GM12878 (cell line): ENCODE measurements around the gene NF1. TPM values are rescaled to one million over a fixed set of nuclear protein-coding genes. Genes with fewer than 3 reads are reported as not detected.

ENCODE experiments used
- MEF2A ChIP-seq: IDR thresholded peaks from 2 replicates; pipeline ENCODE4 v1.6.1; 2011; ENCODE audit warnings: low read depth, mild to moderate bottlenecking, low read length, moderate library complexity; ENCODE audit not compliant: insufficient read depth
- RUNX3 ChIP-seq: IDR thresholded peaks from 2 replicates; pipeline ENCODE4 v1.6.1; 2012; ENCODE audit warnings: low read length, inconsistent platforms
- WRNIP1 ChIP-seq: IDR thresholded peaks from 2 replicates; pipeline ENCODE4 v1.6.1; 2011; ENCODE audit warnings: low read depth, low read length, improper control_type of control experiment, borderline replicate concordance
- polyA plus RNA-seq, 11 experiments: library from polyadenylated mRNA; depleted of rRNA in 4 of 11; unstranded in 6 of 11; stranded (reverse) in 5 of 11; fragments of >200 nt; fragmentation: Nextera tagmentation in 4 of 11; fragmentation: Illumina TruSeq in 1 of 11; extraction: Ambion mirVana in 4 of 11; extraction: Trizol in 1 of 11; gene quantifications; 1 replicate in 1 of 11; 2 replicates in 10 of 11; pipeline versions ENCODE4 v1.2.1 to v1.2.3, GENCODE V29; 2011 to 2016; ENCODE audit warnings: inconsistent platforms in 2 of 11, missing spikeins in 2 of 11, low read depth in 1 of 11
- total RNA-seq, 4 experiments: library from RNA; depleted of rRNA in 3 of 4; stranded (reverse); fragments of >200 nt in 3 of 4; fragmentation: Illumina TruSeq in 1 of 4; extraction: Trizol in 1 of 4; gene quantifications; 2 replicates each; pipeline versions ENCODE4 v1.2.1 to v1.2.3, GENCODE V29; 2013 to 2021
- TF ChIP-seq, protein P1 (sequence below): fragments of 450-650 bp; IDR thresholded peaks from 2 replicates; pipeline ENCODE4 v1.6.1; 2018; ENCODE audit warnings: mild to moderate bottlenecking, low read depth, moderate library complexity; ENCODE audit not compliant: partially characterized antibody
- TF ChIP-seq, protein P2 (sequence below): fragments of 450-650 bp; conservative IDR thresholded peaks from 2 replicates; pipeline ENCODE4 v1.6.1; 2017; ENCODE audit warnings: mild to moderate bottlenecking, moderate library complexity
- TF ChIP-seq, protein P3 (sequence below): fragments of 450-650 bp; formaldehyde crosslinking; IDR thresholded peaks from 2 replicates; pipeline ENCODE4 v1.4.0; 2022; ENCODE audit warnings: mild to moderate bottlenecking, moderate library complexity

The NF1 gene
- total and polyA plus RNA-seq, 10 of the 15 experiments (the other 5 are each of a cell fraction or from before 2014, with no cell fraction given), result 2.5 to 31.8 (median 16.6) TPM

DNA sequence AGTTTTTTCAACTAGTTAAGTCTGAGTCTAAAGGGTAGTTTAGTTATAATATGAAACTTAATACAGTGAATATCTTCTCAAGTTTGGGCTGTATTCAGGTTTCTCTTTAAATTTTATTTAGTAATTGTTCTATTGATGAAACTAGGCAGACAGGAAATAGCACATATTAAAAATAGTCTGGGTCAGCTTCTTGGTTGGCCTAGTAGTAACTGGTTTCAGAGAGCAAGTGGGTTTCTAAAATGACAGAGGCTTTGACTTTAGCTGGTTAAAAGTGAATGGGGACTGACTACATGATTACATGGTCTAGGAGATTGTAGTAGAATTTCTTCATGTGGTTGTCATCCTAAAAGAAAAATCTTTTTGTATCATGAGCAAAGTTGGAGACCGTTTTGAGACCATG lies 155.5 kb downstream of the NF1 start (continued):
- TF ChIP-seq, protein P1, sequence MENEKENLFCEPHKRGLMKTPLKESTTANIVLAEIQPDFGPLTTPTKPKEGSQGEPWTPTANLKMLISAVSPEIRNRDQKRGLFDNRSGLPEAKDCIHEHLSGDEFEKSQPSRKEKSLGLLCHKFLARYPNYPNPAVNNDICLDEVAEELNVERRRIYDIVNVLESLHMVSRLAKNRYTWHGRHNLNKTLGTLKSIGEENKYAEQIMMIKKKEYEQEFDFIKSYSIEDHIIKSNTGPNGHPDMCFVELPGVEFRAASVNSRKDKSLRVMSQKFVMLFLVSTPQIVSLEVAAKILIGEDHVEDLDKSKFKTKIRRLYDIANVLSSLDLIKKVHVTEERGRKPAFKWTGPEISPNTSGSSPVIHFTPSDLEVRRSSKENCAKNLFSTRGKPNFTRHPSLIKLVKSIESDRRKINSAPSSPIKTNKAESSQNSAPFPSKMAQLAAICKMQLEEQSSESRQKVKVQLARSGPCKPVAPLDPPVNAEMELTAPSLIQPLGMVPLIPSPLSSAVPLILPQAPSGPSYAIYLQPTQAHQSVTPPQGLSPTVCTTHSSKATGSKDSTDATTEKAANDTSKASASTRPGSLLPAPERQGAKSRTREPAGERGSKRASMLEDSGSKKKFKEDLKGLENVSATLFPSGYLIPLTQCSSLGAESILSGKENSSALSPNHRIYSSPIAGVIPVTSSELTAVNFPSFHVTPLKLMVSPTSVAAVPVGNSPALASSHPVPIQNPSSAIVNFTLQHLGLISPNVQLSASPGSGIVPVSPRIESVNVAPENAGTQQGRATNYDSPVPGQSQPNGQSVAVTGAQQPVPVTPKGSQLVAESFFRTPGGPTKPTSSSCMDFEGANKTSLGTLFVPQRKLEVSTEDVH, result no peak
- peak; percentile 49; the same call in 1 of the 2 replicates for TF ChIP-seq RUNX3
- TF ChIP-seq, protein P2, sequence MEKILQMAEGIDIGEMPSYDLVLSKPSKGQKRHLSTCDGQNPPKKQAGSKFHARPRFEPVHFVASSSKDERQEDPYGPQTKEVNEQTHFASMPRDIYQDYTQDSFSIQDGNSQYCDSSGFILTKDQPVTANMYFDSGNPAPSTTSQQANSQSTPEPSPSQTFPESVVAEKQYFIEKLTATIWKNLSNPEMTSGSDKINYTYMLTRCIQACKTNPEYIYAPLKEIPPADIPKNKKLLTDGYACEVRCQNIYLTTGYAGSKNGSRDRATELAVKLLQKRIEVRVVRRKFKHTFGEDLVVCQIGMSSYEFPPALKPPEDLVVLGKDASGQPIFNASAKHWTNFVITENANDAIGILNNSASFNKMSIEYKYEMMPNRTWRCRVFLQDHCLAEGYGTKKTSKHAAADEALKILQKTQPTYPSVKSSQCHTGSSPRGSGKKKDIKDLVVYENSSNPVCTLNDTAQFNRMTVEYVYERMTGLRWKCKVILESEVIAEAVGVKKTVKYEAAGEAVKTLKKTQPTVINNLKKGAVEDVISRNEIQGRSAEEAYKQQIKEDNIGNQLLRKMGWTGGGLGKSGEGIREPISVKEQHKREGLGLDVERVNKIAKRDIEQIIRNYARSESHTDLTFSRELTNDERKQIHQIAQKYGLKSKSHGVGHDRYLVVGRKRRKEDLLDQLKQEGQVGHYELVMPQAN, result no peak
- no peak for TF ChIP-seq WRNIP1
- TF ChIP-seq, protein P3, sequence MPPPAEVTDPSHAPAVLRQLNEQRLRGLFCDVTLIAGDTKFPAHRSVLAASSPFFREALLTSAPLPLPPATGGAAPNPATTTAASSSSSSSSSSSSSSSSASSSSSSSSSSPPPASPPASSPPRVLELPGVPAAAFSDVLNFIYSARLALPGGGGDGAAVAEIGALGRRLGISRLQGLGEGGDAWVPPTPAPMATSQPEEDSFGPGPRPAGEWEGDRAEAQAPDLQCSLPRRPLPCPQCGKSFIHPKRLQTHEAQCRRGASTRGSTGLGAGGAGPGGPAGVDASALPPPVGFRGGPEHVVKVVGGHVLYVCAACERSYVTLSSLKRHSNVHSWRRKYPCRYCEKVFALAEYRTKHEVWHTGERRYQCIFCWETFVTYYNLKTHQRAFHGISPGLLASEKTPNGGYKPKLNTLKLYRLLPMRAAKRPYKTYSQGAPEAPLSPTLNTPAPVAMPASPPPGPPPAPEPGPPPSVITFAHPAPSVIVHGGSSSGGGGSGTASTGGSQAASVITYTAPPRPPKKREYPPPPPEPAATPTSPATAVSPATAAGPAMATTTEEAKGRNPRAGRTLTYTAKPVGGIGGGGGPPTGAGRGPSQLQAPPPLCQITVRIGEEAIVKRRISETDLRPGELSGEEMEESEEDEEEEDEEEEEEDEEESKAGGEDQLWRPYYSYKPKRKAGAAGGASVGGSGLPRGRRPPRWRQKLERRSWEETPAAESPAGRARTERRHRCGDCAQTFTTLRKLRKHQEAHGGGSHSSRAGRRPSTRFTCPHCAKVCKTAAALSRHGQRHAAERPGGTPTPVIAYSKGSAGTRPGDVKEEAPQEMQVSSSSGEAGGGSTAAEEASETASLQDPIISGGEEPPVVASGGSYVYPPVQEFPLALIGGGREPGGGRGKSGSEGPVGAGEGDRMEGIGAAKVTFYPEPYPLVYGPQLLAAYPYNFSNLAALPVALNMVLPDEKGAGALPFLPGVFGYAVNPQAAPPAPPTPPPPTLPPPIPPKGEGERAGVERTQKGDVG (CRISPR knock-in tag), result no peak
- 0 out of 2 replicates have a peak, but pooled peaks have one; percentile 52 for TF ChIP-seq MEF2A
